Hepatocyte (in vitro differentiated cells): Measurements from ENCODE around the gene SCRT2. TPM values are rescaled to one million over a fixed set of nuclear protein-coding genes. Genes with fewer than 3 reads are reported as not detected.
"Not testable (repeated sequence)": the region's sequence is repeated elsewhere in the genome, so short reads cannot be mapped to it uniquely, and the experiment has no call there.

Experiments used
- DNase-seq: peaks from one replicate; pipeline ENCODE4 v3.0.0-alpha.2; 2016; ENCODE audit warnings: low spot score
- H2AFZ ChIP-seq: fragments of 200-600 bp; sonication (generic); 2 replicates; pipeline ENCODE4 v1.6.0; 2016; ENCODE audit warnings: antibody characterized with exemption, mild to moderate bottlenecking
- H3K27ac ChIP-seq: fragments of 200-600 bp; sonication (generic); 2 replicates; pipeline ENCODE4 v1.5.1; 2016; ENCODE audit warnings: mild to moderate bottlenecking
- H3K27me3 ChIP-seq: fragments of 200-600 bp; sonication (generic); 2 replicates; pipeline ENCODE4 v1.6.1; 2016
- H3K36me3 ChIP-seq: fragments of 200-600 bp; sonication (generic); replicated peaks from 2 replicates; pipeline ENCODE4 v1.5.1; 2016; ENCODE audit warnings: low read depth; ENCODE audit not compliant: insufficient read depth
- H3K4me1 ChIP-seq: fragments of 200-600 bp; sonication (generic); 2 replicates; pipeline ENCODE4 v1.5.1; 2016; ENCODE audit warnings: mild to moderate bottlenecking, moderate library complexity; ENCODE audit not compliant: insufficient read depth
- H3K4me2 ChIP-seq: fragments of 200-600 bp; sonication (generic); 2 replicates; pipeline ENCODE4 v1.6.0; 2016
- H3K4me3 ChIP-seq: fragments of 200-600 bp; sonication (generic); 2 replicates; pipeline ENCODE4 v1.5.1; 2016; ENCODE audit warnings: mild to moderate bottlenecking
- H3K79me2 ChIP-seq: fragments of 200-600 bp; sonication (generic); 2 replicates; pipeline ENCODE4 v1.6.0; 2017; ENCODE audit warnings: mild to moderate bottlenecking
- H3K9me2 ChIP-seq: fragments of 200-600 bp; sonication (generic); replicated peaks from 2 replicates; pipeline ENCODE4 v1.6.0; 2017; ENCODE audit warnings: mild to moderate bottlenecking; ENCODE audit not compliant: insufficient read depth
- H3K9me3 ChIP-seq: fragments of 200-600 bp; sonication (generic); 2 replicates; pipeline ENCODE4 v1.5.1; 2016; ENCODE audit warnings: low read depth, mild to moderate bottlenecking
- H4K20me1 ChIP-seq: fragments of 200-600 bp; sonication (generic); 2 replicates; pipeline ENCODE4 v1.6.0; 2016; ENCODE audit warnings: mild to moderate bottlenecking; ENCODE audit not compliant: insufficient read depth, poor library complexity, severe bottlenecking
- EZH2 ChIP-seq: fragments of 200-600 bp; sonication (generic); IDR thresholded peaks from 2 replicates; pipeline ENCODE4 v1.6.1; 2016; ENCODE audit warnings: antibody characterized with exemption, mild to moderate bottlenecking, borderline replicate concordance
- EZH2phosphoT487 ChIP-seq: fragments of 200-600 bp; sonication (generic); IDR thresholded peaks from one replicate; pipeline ENCODE4 v1.6.1; 2018; ENCODE audit warnings: antibody characterized with exemption, mild to moderate bottlenecking, low read depth, moderate library complexity; ENCODE audit not compliant: unreplicated experiment, severe bottlenecking
- WGBS: methylation state at CpG from one replicate; pipeline ENCODE4 v1.1.6; 2016; ENCODE audit warnings: low lambda C conversion rate; ENCODE audit errors: missing lambda C conversion rate; 5-methylcytosine and 5-hydroxymethylcytosine counted together
- polyA plus RNA-seq: library from polyadenylated mRNA; unstranded; fragments of >200 nt; fragmentation: Nextera tagmentation; extraction: Ambion mirVana; gene quantifications from 2 replicates; pipeline ENCODE4 v1.2.1, GENCODE V29; 2016
- total RNA-seq: library from RNA; depleted of rRNA; stranded (reverse); fragments of >200 nt; gene quantifications from 2 replicates; pipeline ENCODE4 v1.2.3, GENCODE V29; 2014
- TF ChIP-seq, protein P1 (sequence below): fragments of 200-600 bp; sonication (generic); IDR thresholded peaks from 2 replicates; pipeline ENCODE4 v1.5.1; 2016; ENCODE audit warnings: antibody characterized with exemption, mild to moderate bottlenecking; ENCODE audit not compliant: poor library complexity

Gene SCRT2
- total and polyA plus RNA-seq, 2 experiments from 2014 or later, result not detected

DNA sequence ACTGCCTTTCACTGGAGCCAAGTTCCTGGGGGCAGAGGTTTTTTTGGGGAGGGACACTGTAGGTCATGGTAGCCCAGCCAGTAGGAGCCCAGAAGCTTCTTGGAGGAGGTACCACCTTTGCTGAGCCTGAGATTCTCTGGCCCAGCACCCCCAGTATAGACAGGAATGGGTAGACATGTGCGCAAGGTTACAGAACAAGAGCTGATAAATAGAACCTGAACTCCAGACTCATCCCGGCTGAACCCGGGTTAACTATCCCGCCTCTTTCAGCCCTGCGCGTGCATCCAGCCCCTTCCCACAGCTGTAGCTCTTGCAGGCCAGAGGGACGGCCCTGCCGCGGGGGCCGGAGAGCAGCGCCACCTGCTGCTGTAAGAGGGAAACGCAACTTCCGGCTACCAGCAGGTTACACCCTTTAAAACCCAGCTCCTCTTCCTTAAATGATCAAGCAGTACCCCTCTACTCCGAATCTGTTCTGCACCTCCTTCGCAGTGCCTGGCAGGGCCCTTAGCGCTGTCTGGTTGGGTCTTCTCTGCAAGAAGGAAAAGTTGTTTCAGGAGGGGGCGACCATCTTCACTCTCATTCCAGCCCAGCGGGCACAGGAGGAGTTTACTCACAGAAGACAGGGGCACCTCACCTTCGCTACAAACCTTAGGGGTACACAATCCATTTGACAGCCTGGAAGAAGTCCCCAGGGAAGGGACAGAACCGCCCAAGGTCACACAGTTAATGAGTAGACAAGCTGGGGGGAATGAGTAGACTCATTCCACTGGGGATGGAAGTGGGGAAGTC, 30.1 kb downstream of the SCRT2 start:
- H3K79me2 ChIP-seq, result no peaks in the 10 kb centered on the region
- H3K4me2 ChIP-seq, result peak overlapping the region; percentile 3
- 20% methylated on average over 20 of the region's 20 CpGs for WGBS
- no peaks in the 10 kb centered on the region for H3K36me3 ChIP-seq
- no peaks in the 10 kb centered on the region for H3K4me1 ChIP-seq
- H3K9me2 ChIP-seq, result no peaks in the 10 kb centered on the region
- TF ChIP-seq EZH2, result no peak
- TF ChIP-seq, protein P1, sequence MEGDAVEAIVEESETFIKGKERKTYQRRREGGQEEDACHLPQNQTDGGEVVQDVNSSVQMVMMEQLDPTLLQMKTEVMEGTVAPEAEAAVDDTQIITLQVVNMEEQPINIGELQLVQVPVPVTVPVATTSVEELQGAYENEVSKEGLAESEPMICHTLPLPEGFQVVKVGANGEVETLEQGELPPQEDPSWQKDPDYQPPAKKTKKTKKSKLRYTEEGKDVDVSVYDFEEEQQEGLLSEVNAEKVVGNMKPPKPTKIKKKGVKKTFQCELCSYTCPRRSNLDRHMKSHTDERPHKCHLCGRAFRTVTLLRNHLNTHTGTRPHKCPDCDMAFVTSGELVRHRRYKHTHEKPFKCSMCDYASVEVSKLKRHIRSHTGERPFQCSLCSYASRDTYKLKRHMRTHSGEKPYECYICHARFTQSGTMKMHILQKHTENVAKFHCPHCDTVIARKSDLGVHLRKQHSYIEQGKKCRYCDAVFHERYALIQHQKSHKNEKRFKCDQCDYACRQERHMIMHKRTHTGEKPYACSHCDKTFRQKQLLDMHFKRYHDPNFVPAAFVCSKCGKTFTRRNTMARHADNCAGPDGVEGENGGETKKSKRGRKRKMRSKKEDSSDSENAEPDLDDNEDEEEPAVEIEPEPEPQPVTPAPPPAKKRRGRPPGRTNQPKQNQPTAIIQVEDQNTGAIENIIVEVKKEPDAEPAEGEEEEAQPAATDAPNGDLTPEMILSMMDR, result peak; percentile 90
- H3K27ac ChIP-seq, result no peak overlapping the region
- H3K4me3 ChIP-seq, result no peak overlapping the region
- H2AFZ ChIP-seq, result no peak overlapping the region
- H4K20me1 ChIP-seq, result no peaks in the 10 kb centered on the region
- peak; percentile 75 for DNase-seq
- no peaks in the 10 kb centered on the region for H3K9me3 ChIP-seq
- no peaks in the 10 kb centered on the region for H3K27me3 ChIP-seq

DNA sequence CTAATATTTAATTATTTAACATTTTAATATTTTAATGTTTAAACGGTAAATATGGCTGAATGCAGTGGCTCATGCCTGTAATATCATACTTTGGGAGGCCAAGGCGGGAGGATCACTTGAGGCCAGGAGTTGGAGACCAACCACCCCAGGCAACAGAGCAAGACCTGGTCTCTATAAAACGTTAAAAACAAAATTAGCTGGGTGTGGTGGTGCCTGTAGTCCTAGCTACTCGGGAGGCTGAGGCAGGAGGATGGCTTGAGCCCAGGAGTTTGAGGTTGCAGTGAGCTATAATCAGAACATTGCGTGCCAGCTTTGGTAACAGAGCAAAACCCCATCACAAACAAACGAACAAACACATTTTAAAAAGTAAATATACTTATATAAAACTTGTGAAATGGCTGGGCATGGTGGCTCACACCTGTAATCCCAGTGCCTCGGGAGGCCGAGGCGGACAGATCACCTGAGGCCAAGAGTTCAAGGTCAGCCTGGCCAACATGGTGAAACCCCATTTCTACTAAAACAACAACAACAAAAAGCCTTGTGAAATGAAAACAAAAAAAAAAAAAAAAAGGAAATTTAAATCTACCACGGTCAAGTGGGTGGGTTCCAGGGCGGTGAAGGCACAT, 30.8 kb downstream of the SCRT2 start:
- H2AFZ ChIP-seq, result no peak overlapping the region
- H3K9me3 ChIP-seq, result no peaks in the 10 kb centered on the region
- H3K4me2 ChIP-seq, result no peak overlapping the region
- no peaks in the 10 kb centered on the region for H3K27me3 ChIP-seq
- no peak overlapping the region for H3K27ac ChIP-seq
- H3K4me1 ChIP-seq, result no peaks in the 10 kb centered on the region
- H3K79me2 ChIP-seq, result no peaks in the 10 kb centered on the region
- no peak for DNase-seq
- no peaks in the 10 kb centered on the region for H4K20me1 ChIP-seq
- H3K4me3 ChIP-seq, result no peak overlapping the region
- no peaks in the 10 kb centered on the region for H3K9me2 ChIP-seq
- TF ChIP-seq, protein P1, result no peak
- TF ChIP-seq EZH2, result no peak
- no peak for TF ChIP-seq EZH2phosphoT487
- H3K36me3 ChIP-seq, result no peaks in the 10 kb centered on the region
- WGBS, result 86% methylated on average over 11 of the region's 11 CpGs

DNA sequence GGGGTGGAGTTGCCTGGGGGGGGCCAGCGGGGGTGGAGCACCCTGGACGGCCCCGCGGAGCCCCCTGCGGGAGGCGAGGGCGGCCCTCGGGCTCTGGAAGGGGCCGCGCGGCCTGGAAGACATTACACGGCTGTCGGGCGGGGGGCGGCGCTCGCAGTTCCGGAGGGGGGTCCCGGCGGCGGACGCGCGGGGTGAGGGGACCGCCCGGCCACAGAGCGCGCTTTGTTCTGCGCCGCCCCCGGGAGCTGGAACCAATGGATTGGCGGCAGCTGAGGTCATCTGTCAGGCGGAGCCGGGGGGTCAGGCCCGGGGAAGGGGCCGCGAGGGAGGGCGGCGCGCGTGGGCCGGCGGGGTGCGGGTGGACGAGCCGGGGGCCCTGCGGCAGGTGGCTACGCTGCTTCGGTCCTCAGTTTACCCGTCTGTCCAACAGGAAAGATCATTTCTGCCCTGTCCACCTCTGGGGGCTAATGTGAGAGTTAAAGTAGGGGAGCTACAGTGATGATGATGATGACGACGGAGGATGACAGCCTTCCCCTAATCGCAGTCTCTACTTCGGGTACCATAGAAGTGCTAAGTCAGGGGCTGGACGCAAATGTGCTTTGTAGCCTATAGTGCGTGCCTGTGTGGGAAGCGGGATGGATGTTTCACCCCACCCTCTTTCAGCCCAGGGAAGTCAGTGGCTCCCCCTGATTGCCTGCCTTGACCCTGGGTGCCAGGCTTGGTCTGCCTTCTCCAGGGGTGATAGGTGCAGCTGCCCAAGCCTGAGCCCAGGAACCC, 33.0 kb downstream of the SCRT2 start:
- Histone ChIP-seq H3K9me2 (no peaks in the 10 kb centered on the region), H3K4me1 (no peaks in the 10 kb centered on the region), H3K36me3 (no peaks in the 10 kb centered on the region), H3K27ac (no peak overlapping the region), H4K20me1 (no peaks in the 10 kb centered on the region), H3K4me3 (no peak overlapping the region), H3K27me3 (no peaks in the 10 kb centered on the region), H3K4me2 (peak overlapping the region; percentile 16), H2AFZ (no peak overlapping the region), H3K79me2 (no peaks in the 10 kb centered on the region), H3K9me3 (no peaks in the 10 kb centered on the region)
- WGBS, result 74% methylated on average over 12 of the region's 57 CpGs
- TF ChIP-seq EZH2phosphoT487 (no peak), EZH2 (no peak)
- TF ChIP-seq, protein P1, result no peak
- no peak for DNase-seq

DNA sequence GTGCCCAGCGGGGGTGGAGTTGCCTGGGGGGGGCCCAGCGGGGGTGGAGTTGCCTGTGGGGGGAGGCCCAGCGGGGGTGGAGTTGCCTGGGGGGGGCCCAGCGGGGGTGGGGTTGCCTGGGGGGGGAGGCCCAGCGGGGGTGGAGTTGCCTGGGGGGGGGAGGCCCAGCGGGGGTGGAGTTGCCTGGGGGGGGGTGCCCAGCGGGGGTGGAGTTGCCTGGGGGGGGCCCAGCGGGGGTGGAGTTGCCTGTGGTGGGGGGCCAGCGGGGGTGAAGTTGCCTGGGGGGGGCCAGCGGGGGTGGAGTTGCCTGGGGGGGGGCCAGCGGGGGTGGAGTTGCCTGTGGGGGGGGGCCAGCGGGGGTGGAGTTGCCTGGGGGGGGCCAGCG, 33.6 kb downstream of the SCRT2 start:
- no CpG with 5 or more reads among the region's 13 CpGs for WGBS

More for the DNA sequence above, 33.6 kb downstream of the SCRT2 start:
- not testable (repeated sequence) for H3K79me2 ChIP-seq, H2AFZ ChIP-seq, H3K9me2 ChIP-seq, H4K20me1 ChIP-seq, H3K27ac ChIP-seq, H3K9me3 ChIP-seq, H3K4me1 ChIP-seq, H3K27me3 ChIP-seq, DNase-seq, H3K36me3 ChIP-seq, H3K4me3 ChIP-seq
- peak overlapping the region; percentile 16 for H3K4me2 ChIP-seq
